AG08396 (cell line): ENCODE data around the gene EYS.

Source experiments
- DNase-seq: peaks from one replicate; pipeline ENCODE4 v3.0.0; 2012; ENCODE audit warnings: low spot score, mixed read lengths

The EYS gene

GRCh38 chr6:64949257-64949656 lies 757.8 kb downstream of the EYS start:
- DNase-seq = no peak

- DNase-seq = no peak
Measured at GRCh38 chr6:64948261-64948660, 758.8 kb downstream of the EYS start.

DNA sequence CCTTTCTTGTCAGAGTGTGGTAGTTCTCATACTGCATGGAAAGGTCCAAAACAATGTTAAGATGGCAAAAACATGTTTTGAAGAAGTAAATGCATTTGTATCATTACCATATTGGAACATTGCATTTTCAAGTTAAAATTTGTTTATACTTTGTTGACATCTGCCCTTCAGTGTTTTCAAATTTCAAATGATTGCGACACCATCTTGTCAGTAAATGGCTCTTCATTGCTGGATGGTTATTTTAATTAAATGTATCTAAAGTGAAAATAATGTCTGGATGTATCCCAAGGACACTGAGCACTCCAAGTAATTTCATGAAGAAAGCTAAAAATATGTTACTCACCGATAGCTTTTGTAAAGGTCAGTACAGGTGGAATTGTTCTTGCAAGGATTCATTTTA lies 761.6 kb downstream of the EYS start:
- DNase-seq = no peak

- no peak for DNase-seq
Measured at GRCh38 chr6:64932486-64932885, 774.5 kb downstream of the EYS start.

- no peak for DNase-seq
Measured at GRCh38 chr6:64930681-64931080, 776.3 kb downstream of the EYS start.

- DNase-seq = no peak
Measured at GRCh38 chr6:64926051-64926450, 781.0 kb downstream of the EYS start.

GRCh38 chr6:64920257-64920656 lies 786.8 kb downstream of the EYS start:
- no peak for DNase-seq

GRCh38 chr6:64914124-64914523 lies 792.9 kb downstream of the EYS start:
- no peak for DNase-seq

GRCh38 chr6:64912966-64913365 lies 794.1 kb downstream of the EYS start:
- no peak for DNase-seq

GRCh38 chr6:64908104-64908503 lies 798.9 kb downstream of the EYS start:
- no peak for DNase-seq

GRCh38 chr6:64904616-64905015 lies 802.4 kb downstream of the EYS start:
- DNase-seq = no peak

DNA sequence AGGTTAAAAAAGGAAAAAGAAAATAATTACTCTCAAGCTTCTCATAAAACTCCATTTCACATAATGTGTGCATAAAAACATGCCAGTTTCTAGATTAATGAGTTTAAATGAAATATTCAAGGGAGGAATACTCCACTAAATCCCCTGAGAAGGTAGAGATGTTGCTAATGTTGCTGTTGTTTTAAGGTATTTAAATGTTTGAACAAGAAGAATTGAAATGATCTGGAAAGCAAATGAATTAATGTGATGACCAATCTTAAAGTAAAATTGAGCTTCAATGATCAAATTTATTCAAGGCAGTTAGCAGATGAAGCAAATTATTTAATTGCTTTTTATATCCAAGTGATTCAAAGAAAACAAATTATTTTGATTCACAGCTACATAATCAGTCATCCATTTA lies 804.4 kb downstream of the EYS start:
- DNase-seq = no peak

DNA sequence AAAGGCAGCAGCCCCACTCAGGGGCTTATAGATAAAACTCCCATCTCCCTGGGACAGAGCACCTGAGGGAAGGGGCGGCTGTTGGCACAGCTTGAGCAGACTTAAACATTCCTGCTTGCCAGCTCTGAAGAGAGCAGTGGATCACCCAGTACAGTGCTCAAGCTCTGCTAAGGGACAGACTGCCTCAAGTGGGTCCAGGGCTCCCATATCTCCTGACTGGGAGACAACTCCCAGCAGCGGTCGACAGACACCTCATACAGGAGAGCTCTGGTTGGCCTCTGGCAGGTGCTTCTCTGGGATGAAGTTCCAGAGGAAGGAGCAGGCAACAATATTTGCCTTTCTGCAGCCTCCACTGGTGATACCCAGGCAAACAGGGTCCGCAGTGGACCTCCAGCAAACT lies 810.1 kb downstream of the EYS start:
- DNase-seq = no peak

DNA sequence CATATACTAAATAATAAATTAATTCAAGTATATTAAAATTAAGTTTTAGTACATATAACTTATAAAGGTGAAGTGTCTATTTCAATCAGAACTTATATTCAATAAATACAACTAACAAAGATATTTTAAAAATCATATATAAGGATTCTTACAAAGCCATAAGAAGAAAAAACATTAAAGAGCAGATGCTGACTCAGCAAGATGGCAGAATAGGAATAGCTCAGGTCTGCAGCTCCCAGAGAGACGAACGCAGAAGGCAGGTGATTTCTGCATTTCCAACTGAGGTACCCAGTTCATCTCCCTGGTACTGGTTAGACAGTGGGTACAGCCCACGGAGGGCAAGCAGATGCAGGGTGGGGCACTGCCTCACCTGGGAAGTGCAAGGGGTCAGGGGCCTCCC lies 811.1 kb downstream of the EYS start:
- no peak for DNase-seq

- DNase-seq = peak; percentile 2
Measured at GRCh38 chr6:64890609-64891008, 816.4 kb downstream of the EYS start.

- no peak for DNase-seq
Measured at GRCh38 chr6:64889144-64889543, 817.9 kb downstream of the EYS start.

DNA sequence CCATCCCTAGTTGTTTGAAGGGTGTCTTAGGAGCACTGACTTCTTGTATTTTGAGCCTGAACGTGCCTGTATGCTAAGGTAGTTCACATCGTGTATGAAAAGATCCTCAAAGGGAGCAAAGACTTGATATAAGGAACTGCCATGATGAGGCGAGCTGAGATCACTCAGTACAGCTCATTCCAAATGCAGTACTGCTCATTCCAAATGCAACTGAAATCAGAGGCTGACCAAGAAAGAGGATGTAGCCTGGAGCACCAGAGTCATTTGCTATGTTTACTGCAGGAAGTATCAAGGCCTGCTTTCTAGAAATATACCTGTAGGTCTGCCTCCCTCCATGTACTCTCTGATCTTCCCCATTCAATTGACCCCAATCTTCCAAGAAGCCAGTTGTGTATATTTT lies 832.2 kb downstream of the EYS start:
- peak; percentile 1 for DNase-seq

DNA sequence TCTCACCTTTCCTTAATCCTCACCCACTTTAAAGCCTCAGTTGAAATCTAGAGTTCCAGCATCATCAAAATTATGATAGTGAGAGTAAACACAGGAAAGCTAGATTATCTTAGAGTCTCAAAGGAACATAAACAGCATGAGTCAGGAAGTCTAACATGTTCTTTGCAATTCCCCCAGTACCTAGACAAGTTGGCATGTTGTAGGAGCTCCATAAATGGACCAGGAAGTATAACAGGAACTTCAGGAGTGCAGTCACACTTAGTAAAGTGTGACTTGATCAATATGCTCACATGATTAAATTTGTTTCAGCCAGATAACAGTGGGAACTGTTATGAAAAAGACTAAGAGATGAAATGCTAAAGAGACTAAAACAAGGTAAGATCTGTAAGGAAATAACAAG lies 834.4 kb downstream of the EYS start:
- no peak for DNase-seq

DNA sequence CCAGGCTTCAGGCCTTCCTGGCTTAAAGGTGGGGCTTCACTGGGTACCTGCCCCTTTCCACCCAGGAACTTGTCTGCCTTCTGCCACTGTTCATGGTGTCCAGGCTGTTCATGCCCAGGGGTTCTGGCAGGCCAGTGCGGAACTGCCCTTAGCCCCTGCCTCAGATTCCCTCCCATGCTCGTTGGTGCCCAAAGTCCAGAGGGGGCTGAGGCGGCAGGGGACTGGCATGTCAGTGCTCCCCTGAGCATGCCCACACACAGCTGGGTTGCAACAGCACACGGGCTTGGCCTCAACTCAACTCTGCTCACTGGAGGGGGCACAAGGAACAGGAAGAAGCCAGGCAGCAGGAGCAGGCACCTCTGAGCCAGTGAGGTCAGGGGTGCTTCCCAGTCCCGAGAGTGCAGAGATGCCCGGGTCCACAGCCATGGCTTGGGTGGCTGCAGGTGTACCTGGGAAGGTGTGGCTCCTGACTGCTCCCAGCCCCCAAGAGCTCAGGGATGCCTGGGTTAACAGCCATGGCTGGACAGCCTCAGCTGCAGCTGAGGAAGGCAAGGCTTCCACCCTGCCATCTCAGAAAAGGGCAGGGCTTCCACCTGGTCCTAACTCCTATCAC lies 845.9 kb downstream of the EYS start:
- no peak for DNase-seq

- no peak for DNase-seq
Measured at GRCh38 chr6:64860203-64860602, 846.8 kb downstream of the EYS start.

DNA sequence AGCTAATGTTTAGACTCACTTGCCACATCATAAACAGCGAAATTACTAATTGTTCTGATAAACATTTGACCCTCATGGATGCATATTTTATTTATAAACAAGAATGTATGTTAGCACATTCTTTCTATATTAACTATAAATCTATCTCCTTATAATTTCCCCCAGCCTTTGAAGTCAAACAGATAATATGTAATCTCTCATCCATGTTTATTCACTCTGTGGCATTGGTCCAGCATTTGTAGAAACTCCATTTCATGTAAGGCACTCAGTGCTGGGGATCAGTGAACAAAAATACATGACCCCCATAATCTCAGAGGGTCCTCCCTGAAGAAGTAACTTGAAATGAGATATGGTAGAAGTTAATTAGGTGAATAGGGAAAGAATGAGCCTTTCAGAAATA lies 856.9 kb downstream of the EYS start:
- DNase-seq = no peak

- DNase-seq = no peak
Measured at GRCh38 chr6:64848467-64848866, 858.6 kb downstream of the EYS start.

GRCh38 chr6:64847396-64847795 lies 859.6 kb downstream of the EYS start:
- DNase-seq = no peak

- DNase-seq = no peak
Measured at GRCh38 chr6:64838726-64839125, 868.3 kb downstream of the EYS start.

DNA sequence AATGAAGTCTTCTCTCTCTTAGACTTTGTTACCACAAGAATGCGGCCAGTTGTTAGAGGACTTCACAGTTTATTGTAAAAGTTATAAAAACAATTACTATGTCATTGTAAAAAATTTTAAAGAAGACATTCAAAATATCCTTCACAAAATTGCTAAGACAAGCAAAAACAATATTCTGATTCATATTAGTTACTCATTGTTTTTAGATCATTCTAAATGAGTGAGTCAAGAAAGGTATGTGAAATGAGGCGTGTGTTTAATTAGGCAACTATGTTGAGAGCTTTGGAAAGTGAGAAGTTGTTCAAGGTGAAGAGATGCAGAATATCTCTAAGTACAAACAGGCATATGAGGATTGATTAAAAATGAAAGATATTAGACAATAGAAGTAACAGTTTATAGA lies 875.3 kb downstream of the EYS start:
- no peak for DNase-seq
